Transverse colon (tissue), 4 donors: ENCODE data around the gene IL20RA.
A peak's percentile ranks its signal among the peaks of the same experiment; 100 is the strongest.

Experiments used
- CTCF ChIP-seq, 5 experiments: fragments of 200-600 bp in 3 of 5; fragments of 450-650 bp in 2 of 5; sonication (generic) in 3 of 5; IDR thresholded peaks; 1 replicate in 2 of 5; 2 replicates in 3 of 5; pipeline ENCODE4 v1.5.1; 2016 to 2017; ENCODE audit warnings: antibody characterized with exemption in 5 of 5, inconsistent platforms in 3 of 5, mild to moderate bottlenecking in 2 of 5, moderate library complexity in 1 of 5
- EP300 ChIP-seq: sonication (generic); formaldehyde crosslinking; IDR thresholded peaks from one replicate; pipeline ENCODE4 v1.6.1; 2017; ENCODE audit warnings: antibody characterized with exemption, low read depth
- POLR2A ChIP-seq: fragments of 450-650 bp; IDR thresholded peaks from one replicate; pipeline ENCODE4 v1.6.1; 2016; ENCODE audit warnings: antibody characterized with exemption, mild to moderate bottlenecking, moderate library complexity
- POLR2AphosphoS5 ChIP-seq, 3 donors: sonication (generic); formaldehyde crosslinking; IDR thresholded peaks; one replicate each; pipeline ENCODE4 v1.6.1; 2016; ENCODE audit warnings: antibody characterized with exemption in 3 of 3

GRCh38 chr6:137013738-137014602 is 30.8 kb downstream of the IL20RA start:
- no peak for TF ChIP-seq POLR2A
- no peak for TF ChIP-seq POLR2AphosphoS5 (IDR thresholded peaks at IDR 0.05)
- peak; percentile 44 to 59 (median 51) for TF ChIP-seq CTCF (IDR thresholded peaks at IDR 0.05)
- TF ChIP-seq EP300, result no peak
